ENCODE results near the gene CUTA.

DNA sequence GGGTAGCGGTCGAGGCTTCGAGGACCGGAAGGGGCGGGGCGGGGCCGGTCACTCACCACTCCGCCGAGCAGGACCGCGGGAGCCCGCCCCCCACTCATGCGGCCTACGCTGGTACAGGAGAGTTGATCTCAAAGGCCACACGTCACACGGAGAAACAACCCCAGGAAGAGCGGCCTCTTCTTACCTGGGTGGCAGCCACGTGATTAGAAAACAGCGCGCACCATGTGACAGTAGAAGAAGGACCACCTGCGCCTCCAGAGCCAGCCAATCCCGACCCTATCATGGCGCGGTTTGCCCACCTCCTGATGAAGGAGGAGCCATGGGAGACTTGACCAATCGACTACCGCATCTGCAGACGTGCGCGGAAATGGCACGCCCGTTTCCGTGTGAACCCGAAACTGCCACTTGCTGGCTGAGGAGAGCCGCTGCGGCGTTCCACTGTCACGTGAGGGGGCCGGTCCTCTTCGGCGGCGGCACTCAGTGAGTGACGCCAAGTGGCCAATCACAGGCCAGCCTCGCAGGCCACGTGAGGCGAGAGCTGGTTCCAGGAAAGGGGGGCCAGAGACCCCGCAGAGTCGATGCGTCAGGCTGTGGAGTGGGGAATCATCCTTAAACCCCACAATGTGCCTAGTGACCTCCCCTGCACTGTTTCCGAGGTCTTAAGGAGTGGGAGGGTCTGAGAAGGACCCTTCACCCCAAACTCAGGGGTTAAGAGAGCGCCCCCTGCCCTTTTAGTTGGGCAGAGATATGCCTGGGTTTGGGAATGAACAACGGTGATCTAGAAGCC is at the start of gene CUTA:
- TF ChIP-seq SUZ12 (IDR thresholded peaks at IDR 0.05) = no peak
- no peak for TF ChIP-seq TARDBP (IDR thresholded peaks at IDR 0.05)
- no peak for TF ChIP-seq FOXM1 (IDR thresholded peaks at IDR 0.05; ENCODE audit: borderline replicate concordance)
- peak; percentile 72 for TF ChIP-seq PKNOX1 (IDR thresholded peaks at IDR 0.05)
- no peak for TF ChIP-seq CTBP1 (IDR thresholded peaks at IDR 0.05; ENCODE audit: borderline replicate concordance)
- no peak for TF ChIP-seq FOXA1 (IDR thresholded peaks at IDR 0.05)
- peak; percentile 58 for TF ChIP-seq ARNT (IDR thresholded peaks at IDR 0.05)
- TF ChIP-seq SP1 (IDR thresholded peaks at IDR 0.05) = peak; percentile 12; the same call in 1 of the 2 replicates
- no peak for TF ChIP-seq BHLHE40 (IDR thresholded peaks at IDR 0.05; ENCODE audit: borderline replicate concordance)

All from HEK293T (cell line).